Left kidney (tissue), 8 donors: ENCODE measurements around the gene SLIT2. TPM values are rescaled to one million over a fixed set of nuclear protein-coding genes. Genes with fewer than 3 reads are reported as not detected.

Experiments
- DNase-seq: peaks from one replicate; pipeline ENCODE4 v3.0.0-alpha.2; 2013
- long read RNA-seq, 8 donors: transcript quantifications; one replicate each; lab custom pipeline, GENCODE V29; 2026
- polyA plus RNA-seq: library from polyadenylated mRNA; unstranded; fragments of 120-200 nt; gene quantifications from one replicate; pipeline ENCODE4 v1.2.1, GENCODE V29; 2013; ENCODE audit not compliant: insufficient read length

The SLIT2 gene, protein sequence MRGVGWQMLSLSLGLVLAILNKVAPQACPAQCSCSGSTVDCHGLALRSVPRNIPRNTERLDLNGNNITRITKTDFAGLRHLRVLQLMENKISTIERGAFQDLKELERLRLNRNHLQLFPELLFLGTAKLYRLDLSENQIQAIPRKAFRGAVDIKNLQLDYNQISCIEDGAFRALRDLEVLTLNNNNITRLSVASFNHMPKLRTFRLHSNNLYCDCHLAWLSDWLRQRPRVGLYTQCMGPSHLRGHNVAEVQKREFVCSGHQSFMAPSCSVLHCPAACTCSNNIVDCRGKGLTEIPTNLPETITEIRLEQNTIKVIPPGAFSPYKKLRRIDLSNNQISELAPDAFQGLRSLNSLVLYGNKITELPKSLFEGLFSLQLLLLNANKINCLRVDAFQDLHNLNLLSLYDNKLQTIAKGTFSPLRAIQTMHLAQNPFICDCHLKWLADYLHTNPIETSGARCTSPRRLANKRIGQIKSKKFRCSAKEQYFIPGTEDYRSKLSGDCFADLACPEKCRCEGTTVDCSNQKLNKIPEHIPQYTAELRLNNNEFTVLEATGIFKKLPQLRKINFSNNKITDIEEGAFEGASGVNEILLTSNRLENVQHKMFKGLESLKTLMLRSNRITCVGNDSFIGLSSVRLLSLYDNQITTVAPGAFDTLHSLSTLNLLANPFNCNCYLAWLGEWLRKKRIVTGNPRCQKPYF (N-terminal part only)
- polyA plus RNA-seq, result 56.6 TPM
- long read RNA-seq, donor 1, partial matches to known transcripts, result 94 of 94 reads
- long read RNA-seq, donor 1, other reads (novel, unspliced or antisense), result 0 of 94 reads
- long read RNA-seq, donor 2, partial matches to known transcripts, result 0 of 2 reads
- long read RNA-seq, donor 2, other reads (novel, unspliced or antisense), result 0 of 2 reads
- long read RNA-seq, donor 3, result 0 reads
- long read RNA-seq, donor 4, result 0 reads
- long read RNA-seq, donor 5, result 0 reads
- long read RNA-seq, donor 6, partial matches to known transcripts, result 0 of 2 reads
- long read RNA-seq, donor 6, other reads (novel, unspliced or antisense), result 0 of 2 reads
- long read RNA-seq, donor 7, partial matches to known transcripts, result 11 of 13 reads
- long read RNA-seq, donor 7, other reads (novel, unspliced or antisense), result 0 of 13 reads
- long read RNA-seq, donor 8, partial matches to known transcripts, result 0 of 1 reads
- long read RNA-seq, donor 8, other reads (novel, unspliced or antisense), result 0 of 1 reads

DNA sequence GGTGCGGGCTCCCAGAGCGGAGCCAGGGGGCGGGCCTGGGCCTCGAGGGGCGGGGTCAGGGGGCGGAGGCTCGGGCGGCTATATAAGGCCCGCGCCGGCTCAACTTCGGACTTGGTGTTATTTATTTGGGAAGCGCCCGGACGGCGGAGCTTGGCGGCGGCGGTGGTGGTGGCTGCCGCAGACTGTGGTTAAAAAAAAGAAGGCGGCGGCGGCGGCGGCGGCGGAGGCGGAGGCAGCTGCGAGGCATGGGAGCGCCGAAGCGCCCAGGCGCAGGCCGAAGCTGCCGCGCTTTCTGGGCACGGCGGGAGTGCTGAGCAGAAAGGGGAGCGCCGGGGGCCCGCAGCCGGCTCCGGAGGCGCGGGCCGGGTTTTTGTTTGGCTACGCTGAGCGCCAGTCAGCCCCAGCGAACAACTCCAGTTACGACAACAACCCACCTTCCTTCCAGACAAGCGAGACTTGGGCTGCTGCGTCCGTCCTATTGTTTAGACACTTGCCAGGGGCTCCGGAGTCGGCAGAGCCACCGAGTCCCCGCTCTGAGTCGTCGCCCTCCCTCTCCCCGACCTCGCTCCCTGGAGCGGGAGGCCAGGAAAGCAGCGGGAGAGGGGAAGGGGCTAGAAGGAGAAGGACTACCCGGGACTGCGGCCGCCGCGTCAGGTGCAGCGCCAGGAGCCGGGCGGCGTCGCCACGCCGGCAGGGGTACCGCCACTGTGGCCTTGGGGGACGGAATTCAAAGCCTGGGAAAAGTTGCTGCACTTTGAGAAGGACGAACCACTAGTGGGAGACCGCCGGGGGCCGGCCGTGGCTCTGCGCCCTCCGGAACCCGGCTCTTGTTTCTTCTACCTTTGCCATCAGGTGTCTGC is at the start of gene SLIT2:
TSS of gene SLIT2 (plus strand) at position 110 of the 860 bp plus-strand sequence. CDS start 1,911 bp downstream, outside the sequence.
- peak; percentile 86 for DNase-seq

DNA sequence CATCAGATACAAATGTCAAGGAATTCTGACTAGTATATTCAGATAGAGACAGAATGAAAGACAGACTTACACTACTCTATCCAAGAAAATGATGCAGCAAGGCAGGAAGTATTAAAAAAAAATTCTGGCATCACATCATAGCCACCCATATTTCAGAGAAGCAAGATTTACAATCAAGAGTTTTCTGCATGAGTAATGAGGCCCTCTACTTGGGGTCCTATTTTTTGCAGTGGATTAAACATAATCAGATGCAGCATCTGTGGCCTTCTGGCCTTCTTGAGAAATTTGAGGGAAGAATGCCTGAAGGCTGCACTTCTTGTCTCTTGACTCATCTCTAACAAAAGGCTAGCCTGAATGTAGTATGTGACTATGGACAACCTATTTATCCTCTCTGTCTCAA is 48.2 kb upstream of the SLIT2 start:
- no peak for DNase-seq

DNA sequence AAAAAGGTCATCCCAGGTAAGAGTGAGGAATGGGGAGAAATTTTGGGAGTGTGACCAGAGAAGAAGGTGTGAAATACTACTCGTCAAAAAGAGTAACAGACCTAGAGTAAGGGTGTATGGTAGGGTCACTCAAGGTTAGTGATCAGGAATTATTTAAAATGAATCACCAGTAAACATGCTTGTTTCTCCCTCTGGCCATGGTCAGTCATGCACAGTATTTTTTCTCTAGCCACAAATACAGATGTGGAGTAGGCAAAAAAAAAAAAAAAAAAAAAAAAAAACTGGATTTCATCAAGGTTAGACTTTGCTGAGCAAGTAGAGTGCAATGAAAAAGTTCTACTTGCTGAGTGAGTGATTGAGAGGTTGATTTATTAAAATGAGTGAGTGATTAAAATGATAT is 34.2 kb upstream of the SLIT2 start:
- DNase-seq, result no peak

DNA sequence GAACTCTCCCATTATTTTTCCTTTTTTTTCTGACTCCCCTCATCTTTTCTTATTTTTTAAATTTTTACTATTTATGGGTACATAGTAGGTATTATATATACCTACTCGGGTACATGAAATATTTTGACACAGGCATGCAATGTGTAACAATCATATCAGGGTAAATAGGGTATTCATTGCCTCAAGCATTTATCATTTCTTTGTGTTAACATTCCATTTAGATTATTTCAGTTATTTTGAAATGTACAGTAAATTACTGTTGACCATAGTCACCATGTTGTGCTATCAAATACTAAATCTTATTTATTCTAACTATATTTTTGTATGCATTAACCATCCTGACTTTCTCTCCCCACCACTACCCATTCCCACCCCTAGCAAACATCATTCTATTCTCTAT is 33.8 kb upstream of the SLIT2 start:
- no peak for DNase-seq

DNA sequence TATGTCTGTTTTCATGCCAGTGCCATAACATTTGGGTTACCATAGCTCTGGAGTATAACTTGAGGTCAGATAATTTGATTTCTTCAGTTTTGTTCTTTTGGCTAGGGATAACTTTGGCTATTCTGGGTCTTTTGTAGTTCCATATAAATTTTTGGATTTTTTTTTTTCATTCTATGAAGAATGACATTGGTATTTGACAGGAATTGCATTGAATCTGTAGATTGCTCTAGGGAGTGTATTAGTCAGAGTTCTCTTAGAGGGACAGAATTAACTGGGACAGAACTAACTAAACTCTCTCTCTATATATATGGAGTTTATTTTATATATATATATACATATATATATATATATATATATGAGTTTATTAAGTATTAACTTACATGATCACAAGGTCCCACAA is 32.2 kb upstream of the SLIT2 start:
- no peak for DNase-seq

DNA sequence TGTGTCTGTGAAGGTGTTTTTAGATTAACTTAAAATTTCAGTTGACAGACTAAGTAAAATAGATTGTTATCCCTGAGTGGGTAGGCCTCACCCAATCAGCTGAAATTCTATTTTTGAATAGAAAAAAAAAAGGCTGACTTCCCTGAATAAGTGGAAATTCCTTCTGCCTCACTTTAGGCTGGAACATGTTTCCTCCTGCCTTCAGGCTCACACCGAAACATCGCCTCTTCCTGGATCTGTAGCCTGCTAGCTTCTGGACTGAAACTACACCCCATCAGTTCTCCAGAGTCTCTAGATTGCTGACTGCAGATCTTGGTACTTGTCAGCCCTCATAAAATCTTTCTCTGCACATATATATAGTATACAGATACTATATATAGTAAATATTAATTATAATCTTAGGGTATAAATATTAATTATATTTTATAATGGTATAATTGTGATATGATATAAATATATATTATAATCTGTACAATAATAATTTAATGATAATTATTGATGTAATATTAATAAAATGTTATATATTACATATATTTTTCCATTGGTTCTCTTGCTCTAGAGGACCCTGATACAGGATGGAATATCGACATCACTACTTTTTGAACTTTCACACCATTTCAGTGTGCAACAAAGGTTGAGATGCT is 13.7 kb upstream of the SLIT2 start:
- DNase-seq, result no peak

DNA sequence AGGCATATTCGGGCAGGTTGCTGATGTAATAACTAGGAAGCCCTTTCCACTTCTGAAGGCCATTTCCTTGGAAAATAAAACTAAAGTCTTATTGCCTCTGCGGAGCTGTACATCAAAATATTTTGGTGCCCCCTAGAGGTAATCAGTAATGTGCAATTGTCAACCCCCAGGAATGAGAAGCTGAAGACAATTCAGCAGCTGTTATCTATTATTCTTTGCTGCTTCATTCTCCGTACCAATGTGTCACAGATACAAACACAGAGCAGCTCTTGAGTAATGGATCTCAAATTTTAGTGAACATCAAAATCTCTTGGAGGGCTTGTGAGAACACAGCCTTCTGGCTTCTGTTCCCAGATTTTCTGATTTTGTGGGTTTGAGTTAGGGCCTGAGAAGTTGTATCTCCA is 3.5 kb upstream of the SLIT2 start:
- DNase-seq, result peak; percentile 61

DNA sequence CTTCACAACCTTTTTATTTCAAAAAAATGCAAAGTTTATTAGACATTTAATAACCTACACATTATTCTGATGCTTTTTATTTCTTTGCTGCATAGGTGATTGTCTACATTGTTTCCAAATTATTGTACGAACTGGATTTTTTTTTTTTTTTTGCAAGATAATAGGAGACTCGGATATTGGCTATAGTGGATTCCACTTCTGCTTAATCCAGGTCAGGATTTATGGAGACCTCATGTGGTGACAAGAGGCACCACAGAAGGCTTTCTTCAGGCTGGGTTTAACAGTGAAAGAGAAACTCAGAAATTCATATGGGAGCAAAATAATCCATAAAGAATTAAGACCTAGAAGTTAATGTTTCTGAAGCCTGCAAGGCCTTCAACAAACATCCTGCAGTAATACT is 2.4 kb upstream of the SLIT2 start:
- DNase-seq, result no peak

DNA sequence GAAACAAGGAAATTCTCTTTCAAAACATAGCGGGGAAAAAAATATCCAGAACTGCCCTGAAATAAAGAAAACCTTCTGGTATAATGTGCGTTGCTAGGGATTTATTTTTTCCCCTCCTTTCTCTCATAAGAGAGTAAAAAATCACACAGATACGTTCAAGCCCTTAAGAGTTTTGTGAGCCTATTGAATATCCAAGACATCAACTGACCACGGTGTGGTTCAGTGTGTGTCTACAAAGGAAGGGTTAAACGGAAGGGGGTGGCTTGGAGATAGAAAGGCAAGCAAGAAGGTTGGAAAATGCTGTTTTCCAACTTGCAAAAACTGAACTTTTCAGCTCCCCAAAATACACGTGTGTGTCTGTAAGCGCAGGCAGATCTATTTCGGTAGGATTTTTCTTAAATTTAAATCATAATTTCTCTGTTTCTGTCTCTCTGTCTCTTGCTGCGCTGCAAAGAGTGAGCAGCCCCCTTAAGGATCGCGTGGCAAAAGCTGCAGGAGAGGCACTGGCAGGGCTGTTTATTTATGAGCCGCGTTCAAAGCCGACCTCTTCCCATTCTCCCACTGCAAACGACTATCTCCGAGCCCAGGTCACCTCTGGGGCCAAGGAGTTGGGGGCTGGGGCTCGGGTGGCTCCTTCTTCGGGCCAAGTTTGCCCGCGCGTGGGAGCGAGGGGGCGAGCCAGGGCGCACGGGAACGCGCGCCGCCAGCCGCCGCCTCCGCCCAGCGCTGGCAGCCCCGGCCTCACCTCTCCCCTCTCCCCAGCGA is 492 bp upstream of the SLIT2 start:
- no peak for DNase-seq

DNA sequence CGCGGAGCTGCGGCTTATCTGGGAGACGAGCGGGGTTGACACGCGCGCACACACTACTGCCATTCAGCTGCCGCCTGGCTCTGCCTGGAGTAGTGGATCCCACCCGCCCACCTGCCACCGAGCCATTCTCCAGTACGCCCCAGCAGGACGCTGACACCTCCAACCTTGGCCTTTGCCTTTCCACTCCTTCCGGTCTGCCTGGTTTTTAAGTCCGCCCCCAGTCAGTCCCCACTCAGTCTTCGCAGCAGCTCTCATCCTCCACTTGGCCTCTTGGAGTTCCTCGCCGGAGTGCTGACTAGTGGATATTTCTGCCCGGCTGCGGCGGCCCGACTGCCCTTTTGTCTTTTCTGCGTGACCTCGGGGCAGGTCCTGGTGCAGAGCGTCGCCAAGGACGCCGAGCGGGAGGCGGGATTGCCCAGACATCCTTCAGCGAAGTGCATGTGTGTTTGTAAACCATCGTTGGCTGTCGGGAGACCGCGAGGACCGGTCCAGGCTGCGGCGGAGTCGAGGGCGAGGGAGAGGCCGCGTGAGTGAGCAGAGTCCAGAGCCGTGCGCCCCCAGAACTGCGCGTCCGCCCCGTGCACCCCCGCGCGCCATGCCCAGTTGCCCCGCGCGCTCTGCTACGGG is 1.1 kb downstream of the SLIT2 start:
- no peak for DNase-seq

DNA sequence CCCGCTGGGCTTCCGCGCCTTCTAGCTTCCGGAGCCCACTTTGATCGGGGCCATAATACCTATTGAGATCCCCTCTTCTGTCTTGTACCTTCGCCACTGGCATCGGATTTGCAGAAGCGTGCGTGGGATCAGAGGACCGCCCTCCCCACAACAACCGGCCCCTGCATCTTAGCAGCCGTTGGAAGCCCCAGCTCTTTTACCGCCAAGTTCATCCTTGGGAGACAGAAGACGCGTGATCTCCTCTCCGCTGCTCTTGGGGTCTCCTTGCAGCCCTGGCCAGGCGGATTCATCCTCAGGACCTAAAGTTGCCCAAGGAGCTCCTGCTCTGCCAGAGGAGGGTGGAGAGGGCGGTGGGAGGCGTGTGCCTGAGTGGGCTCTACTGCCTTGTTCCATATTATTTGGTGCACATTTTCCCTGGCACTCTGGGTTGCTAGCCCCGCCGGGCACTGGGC is 1.6 kb downstream of the SLIT2 start:
- no peak for DNase-seq

DNA sequence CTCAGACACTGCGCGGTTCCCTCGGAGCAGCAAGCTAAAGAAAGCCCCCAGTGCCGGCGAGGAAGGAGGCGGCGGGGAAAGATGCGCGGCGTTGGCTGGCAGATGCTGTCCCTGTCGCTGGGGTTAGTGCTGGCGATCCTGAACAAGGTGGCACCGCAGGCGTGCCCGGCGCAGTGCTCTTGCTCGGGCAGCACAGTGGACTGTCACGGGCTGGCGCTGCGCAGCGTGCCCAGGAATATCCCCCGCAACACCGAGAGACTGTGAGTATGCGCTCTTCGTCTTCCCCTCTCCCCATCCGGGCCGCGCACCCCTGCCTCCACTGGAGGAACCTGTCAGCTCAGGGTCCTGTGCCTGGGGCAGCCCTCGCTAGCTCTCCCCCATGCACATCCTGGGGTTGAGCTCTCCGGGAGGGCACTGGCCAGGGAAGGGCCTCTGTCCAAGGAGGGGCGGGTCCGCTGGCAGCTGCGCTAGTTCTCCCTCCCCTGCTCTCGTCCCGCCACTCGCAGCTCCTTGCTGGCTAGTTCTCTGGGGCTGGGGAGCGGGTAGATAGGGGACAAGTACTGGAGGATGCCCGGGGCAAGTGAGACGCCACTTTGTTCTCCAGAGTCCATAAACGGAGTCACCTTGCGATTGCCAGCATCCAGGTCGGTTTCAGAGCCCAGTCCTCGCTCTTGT is 2.2 kb downstream of the SLIT2 start:
- DNase-seq, result no peak

DNA sequence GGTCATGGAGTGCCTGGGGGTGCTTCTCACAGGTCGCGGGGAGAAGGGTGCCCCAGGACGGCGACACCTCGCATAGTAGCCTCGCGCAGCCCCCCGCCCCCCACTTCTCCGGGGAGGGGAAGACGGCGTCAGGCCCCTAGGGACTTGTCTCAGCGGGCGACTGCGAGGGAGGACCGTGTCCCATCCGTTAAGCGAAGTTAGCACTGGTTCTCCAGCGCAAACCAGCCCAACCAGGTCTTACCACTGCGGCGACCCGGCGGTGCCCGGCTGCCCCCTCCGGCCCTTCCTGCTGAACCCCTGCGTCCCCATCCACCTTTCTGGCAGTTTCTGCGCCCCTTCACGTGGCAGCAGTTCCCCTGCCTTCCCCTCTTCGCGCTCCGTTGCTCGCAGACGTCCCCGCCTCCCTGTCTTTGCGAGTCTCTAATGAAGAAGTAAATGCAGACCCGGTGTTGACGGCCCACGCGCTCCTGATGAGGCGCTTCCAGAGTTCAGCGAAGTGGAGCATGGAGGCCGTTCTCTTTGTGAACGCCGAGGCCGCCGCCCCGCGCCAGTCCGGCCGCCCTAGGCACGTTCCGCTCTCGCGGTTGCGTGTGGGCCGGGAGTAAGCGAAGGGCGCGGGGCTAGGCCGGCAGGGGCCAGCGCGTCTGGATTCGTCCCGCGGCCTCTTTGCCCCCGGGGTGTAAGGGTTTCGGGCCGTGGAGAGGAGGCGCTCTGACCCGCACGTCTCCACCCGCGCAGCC is 3.0 kb downstream of the SLIT2 start:
- DNase-seq, result no peak

DNA sequence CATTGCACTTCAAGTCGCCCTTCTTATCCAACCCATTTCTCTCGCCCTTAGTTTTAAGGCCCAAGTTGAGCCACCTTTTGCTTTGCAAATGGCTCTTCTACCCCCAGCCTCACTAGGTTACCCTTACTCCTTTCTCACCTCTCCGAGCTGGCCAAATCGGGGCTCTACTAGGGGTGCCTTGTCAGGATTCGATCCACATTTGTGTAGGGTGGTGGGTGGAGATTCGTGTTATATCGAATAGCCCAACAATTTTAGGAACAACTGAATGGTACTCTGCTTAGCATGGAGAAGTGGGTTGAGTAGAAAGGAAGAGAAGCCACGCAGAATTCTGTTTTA is 3.5 kb downstream of the SLIT2 start:
- no peak for DNase-seq

DNA sequence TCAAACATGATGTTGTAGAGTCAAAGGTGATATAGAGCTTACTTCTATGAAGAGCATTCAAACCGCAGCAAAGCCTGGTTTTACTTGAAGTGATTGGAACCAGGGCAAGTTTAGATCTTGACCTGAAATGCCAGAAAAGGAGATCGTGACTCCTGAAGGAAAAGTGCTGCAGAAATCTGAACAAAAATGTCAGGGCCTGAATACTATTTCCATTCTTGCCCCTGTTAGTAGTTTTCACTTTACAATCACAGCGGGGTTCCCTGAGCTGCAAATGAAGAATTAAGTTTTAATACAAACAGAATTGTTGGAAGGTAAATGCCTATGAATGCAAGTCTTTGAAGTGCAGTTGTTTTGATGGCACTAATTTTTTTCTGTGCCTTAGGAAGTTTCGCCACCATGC is 4.1 kb downstream of the SLIT2 start:
- no peak for DNase-seq

DNA sequence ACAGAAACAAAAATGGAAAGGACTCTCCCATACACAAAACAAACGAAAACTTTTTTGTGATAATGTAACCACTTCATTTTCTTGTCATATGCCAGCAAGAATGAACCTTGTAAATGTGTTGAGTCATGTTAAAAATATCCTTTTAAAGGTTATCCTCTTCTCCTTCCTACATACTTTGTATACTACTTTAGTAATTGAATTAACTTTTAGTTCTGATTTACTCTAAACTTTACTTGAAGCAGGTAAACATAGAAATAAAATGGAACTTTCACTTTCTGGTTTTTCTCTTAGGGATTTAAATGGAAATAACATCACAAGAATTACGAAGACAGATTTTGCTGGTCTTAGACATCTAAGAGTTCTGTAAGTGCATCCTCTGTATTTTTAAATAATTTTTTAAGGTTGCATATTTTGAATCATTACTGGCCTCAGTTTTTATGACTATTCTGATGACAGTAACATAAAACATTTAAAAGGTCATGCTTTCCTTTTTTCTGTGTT is 4.7 kb downstream of the SLIT2 start:
- no peak for DNase-seq

DNA sequence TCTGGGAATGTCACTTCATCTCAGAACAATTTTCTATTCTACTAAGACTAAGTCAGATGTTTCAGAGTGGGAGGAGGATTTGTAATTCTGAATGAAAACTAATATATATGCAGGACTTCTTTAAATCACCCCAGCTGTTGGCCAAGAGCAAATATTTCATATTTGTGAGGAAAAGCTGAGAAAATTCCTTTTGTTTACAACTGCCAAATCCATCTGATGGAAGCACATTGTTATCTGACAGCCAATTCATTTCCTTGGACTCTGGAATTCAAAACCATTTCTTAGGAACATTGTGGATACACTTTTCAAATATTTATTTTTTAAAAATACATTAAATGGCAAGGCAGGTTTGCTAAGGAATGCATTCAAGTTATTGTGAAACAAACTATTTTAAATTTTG is 8.0 kb downstream of the SLIT2 start:
- no peak for DNase-seq

DNA sequence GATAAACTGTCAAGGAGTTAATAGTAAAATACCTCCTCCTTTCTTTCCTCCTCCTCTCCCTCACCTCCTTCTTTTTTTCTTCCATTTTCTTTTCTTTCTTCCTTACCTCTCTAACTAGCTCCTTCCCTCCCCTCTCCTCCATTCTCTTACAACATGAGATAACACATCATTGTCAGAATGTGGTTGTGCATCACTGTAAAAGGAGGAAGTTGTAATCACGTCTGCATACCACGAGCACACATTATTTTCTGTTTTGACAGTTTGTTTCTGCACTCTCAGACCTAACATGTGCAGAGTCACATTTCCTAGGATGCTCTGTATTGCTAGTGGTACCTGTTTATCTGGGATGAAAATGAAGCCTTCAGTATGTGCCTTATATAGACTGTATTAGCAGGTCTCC is 9.1 kb downstream of the SLIT2 start:
- DNase-seq, result no peak
